HG03196 (cell line): ENCODE data around the gene PCDH8.

Experiments used
- ATAC-seq: cut with Tn5 transposase; IDR thresholded peaks from one replicate; pipeline ENCODE4 v1.9.1; 2021; ENCODE audit not compliant: unreplicated experiment

PCDH8 gene, protein sequence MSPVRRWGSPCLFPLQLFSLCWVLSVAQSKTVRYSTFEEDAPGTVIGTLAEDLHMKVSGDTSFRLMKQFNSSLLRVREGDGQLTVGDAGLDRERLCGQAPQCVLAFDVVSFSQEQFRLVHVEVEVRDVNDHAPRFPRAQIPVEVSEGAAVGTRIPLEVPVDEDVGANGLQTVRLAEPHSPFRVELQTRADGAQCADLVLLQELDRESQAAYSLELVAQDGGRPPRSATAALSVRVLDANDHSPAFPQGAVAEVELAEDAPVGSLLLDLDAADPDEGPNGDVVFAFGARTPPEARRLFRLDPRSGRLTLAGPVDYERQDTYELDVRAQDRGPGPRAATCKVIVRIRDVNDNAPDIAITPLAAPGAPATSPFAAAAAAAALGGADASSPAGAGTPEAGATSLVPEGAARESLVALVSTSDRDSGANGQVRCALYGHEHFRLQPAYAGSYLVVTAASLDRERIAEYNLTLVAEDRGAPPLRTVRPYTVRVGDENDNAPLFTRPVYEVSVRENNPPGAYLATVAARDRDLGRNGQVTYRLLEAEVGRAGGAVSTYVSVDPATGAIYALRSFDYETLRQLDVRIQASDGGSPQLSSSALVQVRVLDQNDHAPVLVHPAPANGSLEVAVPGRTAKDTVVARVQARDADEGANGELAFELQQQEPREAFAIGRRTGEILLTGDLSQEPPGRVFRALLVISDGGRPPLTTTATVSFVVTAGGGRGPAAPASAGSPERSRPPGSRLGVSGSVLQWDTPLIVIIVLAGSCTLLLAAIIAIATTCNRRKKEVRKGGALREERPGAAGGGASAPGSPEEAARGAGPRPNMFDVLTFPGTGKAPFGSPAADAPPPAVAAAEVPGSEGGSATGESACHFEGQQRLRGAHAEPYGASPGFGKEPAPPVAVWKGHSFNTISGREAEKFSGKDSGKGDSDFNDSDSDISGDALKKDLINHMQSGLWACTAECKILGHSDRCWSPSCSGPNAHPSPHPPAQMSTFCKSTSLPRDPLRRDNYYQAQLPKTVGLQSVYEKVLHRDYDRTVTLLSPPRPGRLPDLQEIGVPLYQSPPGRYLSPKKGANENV

DNA sequence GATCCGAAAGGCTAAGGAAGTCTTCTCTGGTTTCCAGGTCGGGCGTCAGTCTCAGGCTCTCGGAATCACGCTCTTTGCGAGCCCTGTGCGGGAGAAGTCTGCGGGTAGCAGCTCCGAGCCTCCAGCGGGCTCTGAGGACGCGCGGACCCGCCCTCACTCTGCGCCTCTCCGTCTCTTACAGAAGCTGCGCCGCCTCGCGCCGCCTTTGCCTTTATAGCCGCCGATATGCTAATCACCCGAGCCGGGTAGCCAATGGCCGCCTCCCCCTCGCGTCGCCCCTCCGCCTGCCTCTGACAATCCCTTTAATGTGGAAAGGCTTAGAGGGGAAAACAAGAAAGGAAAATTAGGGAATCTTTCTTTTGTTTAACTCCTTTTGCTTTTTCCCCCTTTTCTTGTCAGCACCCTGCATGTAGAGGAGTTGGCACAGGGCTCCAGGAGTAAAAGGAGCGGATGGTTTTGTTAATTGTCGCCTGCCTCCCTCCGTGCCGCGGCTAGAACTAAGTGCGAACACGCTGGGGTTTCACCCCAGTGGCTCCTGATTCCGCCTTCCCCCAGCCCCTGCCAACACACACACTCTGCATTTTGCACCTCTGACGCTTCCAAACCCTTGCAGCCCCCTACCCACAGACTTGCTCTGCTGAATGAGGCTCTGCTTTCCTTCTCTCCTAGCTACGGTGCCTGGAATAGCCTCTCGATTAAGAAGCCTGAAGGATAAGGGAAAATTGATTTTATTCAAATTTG lies at the start of gene PCDH8:
PCDH8 (minus strand) TSS at position 186 of the 741 bp plus-strand sequence. CDS start 204 bp downstream, outside the sequence.
- ATAC-seq: no peak

DNA sequence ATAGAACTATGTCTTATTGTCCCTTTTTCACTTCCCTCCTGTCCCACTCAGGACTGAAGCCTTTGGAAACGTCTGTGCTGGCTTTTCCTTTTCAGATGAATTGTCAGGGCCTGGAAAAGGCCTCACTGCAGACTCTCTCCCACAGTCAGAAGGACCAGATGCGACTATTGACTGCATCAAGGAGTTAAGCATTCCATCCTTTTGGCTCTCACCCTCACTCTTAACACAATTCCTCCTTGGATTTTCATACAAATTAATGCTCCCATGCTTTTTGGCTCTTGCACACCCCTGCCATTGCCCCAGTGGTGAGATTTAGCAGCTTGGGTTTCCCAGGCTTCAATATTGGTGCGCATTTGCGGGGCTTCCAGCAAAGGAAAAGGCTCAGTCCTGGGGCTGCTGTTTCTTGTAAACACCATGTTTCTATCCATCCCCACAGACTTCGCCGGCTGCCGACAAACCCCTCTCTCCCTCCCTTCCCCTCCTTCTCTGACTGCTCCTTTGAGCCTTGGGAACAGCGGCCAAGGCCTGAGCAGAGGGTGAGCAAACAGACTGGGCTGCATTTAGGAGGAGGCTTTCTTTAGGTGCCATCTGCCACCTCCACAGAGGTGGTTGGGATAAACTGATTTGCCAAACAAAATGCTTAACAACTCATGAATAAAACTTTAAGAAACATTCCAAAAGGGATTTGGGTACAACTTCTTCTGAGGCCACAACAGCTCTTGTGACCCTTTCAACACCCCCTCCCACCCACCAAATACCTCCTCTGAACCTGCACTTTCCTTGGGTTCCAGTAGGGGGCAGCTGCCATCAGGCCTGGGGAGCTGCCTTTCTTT lies 48.6 kb upstream of the PCDH8 start:
- ATAC-seq: no peak

DNA sequence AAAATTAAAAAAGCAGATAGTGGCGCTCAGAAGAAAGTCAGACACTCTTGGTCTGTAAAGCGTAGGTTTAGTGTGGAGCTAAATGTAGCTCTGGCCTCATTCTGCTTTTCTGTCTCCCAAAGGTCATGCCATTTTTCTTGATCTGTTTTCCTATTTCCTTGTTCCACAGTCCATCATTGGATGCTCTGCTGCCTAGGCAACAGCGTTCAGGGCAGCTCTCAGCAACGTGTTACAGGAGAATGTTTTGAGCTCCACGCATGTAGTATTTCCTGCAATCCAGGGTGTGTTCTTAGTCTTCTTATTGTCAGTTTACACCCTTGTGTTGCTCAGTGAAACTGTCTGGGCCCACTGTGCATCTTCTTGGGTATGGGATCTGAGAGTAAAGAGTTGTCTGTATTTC lies 46.0 kb upstream of the PCDH8 start:
- ATAC-seq: no peak

DNA sequence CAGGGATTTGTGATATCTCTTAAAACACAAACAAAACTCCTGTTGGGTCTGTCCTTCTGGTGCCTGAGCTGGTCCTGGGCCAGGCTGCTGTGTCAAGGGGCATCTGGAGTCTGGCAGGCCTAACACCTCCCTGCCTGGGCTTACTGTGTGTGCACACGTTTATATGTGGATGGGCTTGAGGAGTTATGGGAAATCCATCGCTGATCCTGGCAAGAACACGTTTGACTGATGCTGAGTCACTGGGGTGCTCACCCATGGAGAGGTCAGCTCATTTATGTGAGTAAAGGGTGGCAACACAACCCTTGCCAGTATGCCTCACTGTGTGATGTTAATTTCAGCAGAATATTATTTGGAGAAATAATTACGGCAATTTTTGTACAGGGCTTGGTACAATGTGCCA lies 44.5 kb upstream of the PCDH8 start:
- no peak for ATAC-seq

DNA sequence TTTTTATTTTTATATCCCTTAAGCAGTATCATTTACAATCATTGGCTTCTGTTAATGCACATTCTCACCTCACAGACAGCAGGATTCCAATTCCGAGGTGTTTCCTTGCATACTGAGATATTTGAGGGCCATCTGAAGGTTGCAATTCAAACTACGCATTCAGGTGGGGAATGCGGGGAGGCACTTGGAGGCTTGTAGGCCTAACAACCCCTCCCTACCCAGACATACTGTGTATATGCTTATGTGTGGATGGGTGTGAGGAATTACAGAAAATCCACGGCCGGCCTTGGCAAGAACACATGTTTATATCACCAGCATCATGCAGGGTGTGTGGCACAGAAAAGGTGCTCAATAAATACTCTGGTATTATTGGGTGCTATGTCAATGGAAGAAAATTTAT lies 43.3 kb upstream of the PCDH8 start:
- no peak for ATAC-seq

DNA sequence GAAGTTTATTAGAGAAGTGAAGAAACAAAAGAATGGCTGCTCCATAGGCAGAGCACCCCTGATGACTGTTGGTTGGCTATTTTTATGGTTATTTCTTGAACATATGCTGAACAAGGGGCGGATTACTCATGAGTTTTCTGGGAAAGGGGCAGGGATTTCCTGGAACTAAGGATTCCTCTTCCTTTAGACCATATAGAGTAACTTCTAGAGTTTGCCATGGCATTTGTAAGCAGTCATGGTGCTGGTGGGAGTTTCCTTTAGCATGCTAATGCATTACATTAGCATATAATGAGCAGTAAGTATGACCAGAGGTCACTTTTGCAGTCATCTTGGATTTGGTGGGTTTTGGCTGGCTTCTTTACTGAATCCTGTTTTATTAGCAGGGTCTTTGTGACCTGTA lies 38.7 kb upstream of the PCDH8 start:
- no peak for ATAC-seq

DNA sequence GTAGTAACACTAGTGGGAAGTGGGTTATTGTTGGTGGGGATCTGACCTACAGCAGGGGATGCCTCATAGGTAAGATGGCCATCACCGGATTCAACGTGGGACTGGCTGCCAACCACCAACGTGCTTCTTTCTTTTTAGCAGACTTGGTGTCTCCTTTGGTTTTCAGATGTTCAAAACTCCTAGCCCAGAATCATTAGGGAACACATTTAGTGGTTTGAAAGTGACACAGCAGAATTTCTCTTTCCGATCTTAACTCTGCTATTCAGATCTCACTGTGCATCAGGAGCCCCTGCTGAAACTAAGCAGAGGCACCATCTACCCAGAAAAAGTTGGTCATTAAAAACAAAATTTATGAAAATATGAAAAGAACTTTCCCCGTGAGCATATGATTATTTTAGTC lies 36.7 kb upstream of the PCDH8 start:
- no peak for ATAC-seq

DNA sequence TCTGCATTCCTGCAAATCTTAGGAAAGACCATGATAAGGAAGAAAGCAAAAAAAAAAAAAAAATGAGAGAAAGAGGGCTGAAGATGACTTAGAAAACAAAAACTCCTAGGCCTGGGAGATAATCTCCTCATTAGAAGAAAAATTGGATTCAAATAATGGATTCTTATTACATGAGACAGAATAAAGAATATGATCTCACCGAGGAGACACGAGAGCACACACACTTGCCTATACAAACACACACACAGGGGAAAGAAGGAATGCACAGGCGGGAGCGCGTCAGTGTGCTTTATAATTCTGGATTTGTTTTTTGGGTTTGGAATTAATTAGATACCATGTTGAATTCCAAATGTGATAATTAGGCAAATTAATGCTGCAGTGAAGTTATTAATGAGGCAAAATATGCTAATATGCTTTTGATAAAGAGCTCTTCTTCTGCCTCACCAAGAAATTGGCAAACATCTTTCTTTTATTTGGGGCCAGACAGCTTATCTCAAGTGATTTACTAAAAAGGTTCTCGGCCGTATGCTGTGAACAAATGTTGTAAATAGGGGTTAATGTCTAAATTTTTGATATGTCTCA lies 36.1 kb upstream of the PCDH8 start:
- no peak for ATAC-seq

DNA sequence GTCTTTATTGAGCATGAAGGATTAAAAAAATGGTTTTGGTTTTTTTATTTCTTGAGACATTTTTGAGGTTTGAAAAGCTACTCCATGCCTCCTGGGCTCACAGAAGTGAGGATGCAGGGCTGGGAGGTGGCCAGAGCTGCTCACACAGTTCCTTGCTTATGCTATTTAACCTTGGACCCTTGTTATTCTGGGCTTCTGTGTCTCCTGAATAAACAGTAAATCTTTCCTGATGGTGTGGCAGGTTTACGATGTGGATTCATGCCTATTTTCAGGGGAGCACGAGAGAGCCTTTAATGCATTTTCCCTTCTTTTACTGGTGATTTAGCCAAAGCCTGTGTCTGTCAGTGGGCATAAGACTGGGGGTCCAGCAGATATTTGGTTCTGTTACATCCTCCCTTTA lies 34.3 kb upstream of the PCDH8 start:
- no peak for ATAC-seq

DNA sequence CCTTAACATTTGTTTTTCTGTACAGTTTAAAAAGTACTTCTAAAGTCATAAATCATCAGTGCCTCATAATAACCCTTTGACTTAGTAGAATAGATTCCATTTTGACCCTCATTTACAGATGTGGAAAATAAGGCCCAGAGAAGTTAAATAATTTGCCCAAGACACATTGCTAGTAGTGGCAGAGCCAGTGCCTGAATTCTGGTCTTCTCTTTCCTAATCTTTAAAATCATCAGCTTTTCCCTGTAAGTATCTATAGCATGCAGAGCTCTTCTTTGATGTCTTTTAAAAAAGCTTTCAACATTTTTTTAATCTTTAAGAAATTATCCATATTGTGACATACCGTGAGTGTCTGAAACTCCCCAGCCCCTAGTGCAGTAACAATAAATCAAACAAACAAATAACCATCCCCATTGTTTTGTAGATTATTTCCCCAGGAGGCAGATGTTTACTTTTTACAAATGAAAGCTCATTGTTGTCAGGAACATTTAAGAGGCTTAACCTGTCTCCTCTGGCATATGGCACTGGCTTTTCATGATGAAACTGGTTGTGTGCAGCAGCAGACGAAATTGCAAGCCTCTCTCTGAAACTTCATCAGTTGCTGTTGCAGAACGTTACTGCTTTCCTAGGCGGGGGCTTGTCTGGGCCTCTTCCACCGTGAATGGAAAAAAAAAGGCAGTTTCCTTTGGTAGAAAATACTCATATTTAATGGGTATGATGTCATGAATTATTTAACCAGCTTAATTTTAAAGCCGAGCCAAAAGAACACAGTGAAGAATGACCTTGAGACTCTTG lies 31.7 kb upstream of the PCDH8 start:
- no peak for ATAC-seq

DNA sequence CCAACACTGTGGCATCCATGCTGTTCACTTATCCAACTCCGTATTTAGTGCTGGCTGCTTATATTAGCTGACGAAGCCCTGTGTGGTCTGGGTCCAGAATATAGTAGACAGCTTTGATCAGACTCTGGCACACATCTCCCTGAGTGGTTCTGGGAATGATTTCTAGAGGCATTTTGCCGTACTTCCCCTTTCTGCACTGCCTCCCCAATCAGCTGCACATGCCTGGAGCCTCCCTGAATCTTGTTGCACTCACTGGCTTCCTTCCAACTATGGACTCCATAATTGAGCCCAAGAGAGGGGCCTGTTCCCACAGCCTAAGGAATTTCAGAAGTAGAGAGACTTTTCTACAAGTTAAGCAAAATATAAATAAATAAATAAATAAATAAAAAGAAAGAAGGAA lies 30.4 kb upstream of the PCDH8 start:
- no peak for ATAC-seq

DNA sequence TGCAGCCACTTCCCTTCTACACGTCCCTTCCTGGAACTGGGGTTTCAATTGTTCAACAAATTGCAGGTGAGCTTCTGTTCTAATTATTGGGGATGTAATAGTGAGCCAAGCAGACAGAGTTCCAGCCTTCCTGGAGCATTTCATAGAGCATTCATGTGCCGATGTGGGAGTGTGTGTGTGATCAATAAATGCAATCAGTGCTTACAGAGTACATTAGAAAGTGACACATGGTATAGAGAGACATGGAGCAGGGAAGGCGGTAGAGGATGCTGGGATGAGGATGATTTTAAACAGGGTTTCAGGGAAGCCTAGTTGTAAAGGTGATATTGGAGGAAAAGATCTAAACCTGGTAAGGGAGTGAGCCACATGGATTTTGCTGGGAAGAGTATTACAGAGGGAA lies 21.7 kb upstream of the PCDH8 start:
- no peak for ATAC-seq

DNA sequence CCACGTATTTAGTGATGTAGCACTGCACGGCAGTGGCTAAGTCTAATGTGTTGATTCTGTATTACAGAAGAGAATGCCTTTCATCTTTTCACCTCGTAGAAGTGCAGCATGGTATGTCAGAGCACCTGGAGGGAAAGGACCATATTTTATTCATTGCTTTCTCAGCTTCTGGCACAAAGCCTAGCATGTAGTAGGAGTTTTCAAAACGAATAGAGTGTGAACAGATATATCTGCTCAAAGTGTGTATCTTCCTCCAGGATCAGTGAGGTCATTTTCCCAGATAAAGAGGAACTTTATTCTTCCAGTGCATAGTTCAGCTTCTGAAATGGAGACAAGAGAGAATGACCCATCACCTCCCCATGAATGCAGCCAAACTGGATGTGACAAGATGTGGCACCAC lies 21.2 kb upstream of the PCDH8 start:
- no peak for ATAC-seq

DNA sequence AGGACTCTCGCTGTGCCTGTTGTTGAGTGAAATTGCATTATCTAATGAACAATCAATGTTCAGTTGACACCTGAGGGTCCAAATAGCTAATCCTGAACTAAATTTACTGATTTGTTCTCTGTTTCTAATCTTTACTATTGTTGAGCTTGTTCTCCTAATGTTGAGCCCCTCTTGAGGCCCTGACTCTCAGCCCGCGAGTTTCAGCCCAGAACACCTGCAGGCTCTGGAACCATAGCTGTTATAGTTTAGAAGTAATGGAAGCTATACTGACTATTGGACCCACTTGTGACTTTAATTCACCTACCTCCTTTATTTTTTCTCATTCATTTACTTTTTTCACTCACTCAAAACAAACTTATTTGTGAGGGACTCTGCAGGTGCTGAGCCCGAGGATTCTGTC lies 20.6 kb upstream of the PCDH8 start:
- ATAC-seq: no peak

DNA sequence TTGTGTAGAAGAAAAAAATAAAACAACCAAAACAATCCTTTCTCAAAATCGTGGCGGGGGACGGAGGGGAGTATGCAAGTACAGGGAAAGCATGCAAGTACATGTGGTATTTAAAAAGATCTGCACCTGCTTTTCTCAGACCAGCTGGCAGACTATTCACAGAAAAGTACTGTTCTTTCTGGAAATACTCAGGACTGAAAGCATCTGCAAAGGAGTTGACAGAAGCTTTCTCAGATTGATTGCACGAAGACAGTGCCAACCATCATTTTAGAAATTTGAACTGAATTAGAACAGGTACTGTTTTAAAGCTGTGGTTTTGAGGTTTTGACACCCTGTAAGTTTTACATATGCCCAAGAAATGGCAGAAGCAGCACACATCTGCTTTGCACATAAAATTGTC lies 19.8 kb upstream of the PCDH8 start:
- ATAC-seq: no peak

DNA sequence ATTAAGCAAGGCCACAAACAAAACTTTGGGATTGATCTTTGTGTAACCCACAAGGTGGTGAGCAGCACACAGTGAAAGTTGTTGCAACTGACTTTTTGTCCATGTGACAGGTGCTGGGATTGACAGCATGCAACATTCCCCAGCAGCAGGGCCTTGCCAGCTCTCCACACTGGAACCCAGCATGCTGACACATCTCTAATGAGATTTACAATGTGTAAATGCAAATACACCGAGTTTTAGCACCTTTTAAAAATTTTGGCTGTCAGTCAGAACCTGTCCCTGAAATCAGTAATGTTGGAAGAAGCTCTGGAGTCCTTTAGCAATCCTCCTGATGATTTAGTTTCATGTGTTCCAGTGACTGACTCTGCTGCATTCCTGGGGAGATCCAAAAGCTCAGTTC lies 16.5 kb upstream of the PCDH8 start:
- no peak for ATAC-seq

DNA sequence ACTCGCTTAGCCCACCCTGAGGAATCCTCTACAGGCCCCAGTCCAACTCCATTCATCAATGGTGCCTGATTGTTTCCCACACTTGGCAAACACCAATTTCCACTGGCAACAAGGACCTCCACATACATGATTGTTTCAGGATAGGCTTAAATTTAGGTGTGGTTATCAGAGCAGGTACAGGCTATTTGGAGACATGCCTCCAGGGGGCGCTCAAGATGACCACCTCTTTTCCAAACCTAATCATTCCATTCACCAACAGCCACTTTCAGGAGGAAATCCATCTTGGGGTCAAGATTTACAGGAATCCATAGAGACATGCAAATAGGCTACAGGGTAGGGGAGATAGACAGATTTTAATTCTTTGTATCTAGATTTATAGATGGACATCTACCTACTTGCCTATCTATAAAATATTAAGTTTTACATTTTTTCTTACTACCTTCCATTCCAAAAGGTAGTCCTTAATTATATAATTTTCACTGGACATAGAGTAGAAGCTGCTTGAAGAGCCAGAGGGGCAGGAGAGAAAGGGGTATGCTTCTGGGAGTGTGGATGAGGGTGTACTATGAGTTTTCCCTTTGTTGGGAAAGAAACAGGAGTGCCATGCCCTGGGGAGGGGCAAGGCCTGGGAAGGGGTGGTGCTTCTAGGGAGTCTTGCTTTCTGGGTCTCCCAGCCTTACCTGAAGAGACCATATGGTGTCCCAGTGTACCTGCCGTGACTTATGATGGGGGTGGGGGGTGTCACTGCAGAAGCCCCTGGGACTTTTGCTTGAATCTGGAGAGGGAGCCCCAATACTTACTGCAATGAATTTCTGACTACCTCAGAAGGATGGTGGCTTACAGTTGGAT lies 14.1 kb upstream of the PCDH8 start:
- no peak for ATAC-seq

DNA sequence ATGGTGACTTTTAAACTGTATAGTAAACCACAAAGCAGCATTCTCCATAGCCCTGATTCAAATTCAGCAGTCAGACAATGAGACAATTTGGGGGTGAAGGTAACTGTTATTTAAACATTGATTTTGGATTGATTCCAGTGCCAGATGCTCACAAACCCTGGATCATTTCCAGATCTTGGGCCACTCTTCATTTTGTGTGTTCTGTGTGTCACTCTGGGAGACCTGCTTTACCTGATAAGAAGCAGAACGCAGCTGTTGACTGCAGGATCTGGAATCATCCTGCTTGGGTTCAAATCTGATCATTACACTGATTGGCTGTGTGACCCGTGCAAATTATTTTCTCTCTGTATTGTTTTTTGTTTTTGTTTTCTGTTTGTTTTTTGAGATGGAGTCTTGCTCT lies 4.0 kb upstream of the PCDH8 start:
- no peak for ATAC-seq
